Measurements from ENCODE around the gene PYURF. TPM values are rescaled to one million over a fixed set of nuclear protein-coding genes. Genes with fewer than 3 reads are reported as not detected.

Gene PYURF
- total RNA-seq, 1 experiment from 2014 or later: 50.9 TPM

DNA sequence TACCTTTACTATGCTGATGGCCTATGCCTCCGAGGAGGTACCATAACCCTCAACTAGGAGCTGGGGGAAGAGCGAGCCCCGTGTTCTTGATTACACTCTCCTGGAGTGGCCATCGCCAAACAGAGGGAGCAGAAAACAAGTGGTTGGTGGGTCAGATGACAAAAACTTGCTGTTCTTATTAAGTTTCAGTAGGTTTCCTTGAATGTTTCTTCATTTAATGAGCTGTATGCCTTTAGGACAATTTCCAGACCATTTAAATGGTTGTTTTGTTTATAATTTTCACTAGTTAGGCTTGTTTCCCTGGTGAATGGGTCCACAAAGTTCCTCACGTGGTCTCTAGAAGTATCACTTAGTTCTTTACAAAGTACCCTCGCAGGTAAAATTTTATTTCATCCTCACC, 4.7 kb downstream of the PYURF start:
- no peaks in the 10 kb centered on the region for H3K27me3 ChIP-seq (ENCODE audit: insufficient read depth, low read length)
- no peak overlapping the region for H2AFZ ChIP-seq (ENCODE audit: low read depth, low read length, poor library complexity, severe bottlenecking)
- intact Hi-C loops (cut with micrococcal nuclease): loop anchor here (10.0 kb wide), 1 partner anchor 664 kb away; no protein-coding TSS in a partner anchor
- H3K4me2 ChIP-seq (ENCODE audit: low read length): no peak overlapping the region
- no peak for DNase-seq (ENCODE audit: low read depth, low spot score)
- H3K36me3 ChIP-seq (ENCODE audit: control insufficient read depth in 1 of 2, insufficient read depth in 2 of 2, low read length in 2 of 2): peaks cover 4 to 15% of the 10 kb centered on the region in 2 experiments; a peak in 2 of 4 replicates
- no peak for ATAC-seq
- peaks cover 14% of the 10 kb centered on the region; the same call in 1 of the 2 replicates for H4K20me1 ChIP-seq (ENCODE audit: insufficient read depth)
- H3K9me2 ChIP-seq (ENCODE audit: insufficient read depth): no peaks in the 10 kb centered on the region
- no peak overlapping the region for H3K27ac ChIP-seq (ENCODE audit: low read depth, low read length)
- no peak overlapping the region for H3K9ac ChIP-seq (ENCODE audit: low read length)
- H3K4me3 ChIP-seq (replicated peaks in 1 of 2; ENCODE audit: low read depth in 1 of 2, low read length in 2 of 2): no peak overlapping the region
- ChIA-PET RAD21 (ENCODE audit: low non-redundant PET in 1 of 2, low total read pairs in 2 of 2, uncharacterized antibody in 2 of 2, unreplicated experiment in 2 of 2) (no interaction called here), POLR2A (no interaction called here), CTCF (interaction anchor here (8.4 kb wide), 1 partner anchor 300 kb away, joined by 138 read pairs; no protein-coding TSS in a partner anchor)
- peaks cover 2 to 9% of the 10 kb centered on the region in 2 experiments; a peak in 3 of 4 replicates for H3K4me1 ChIP-seq (ENCODE audit: control insufficient read depth in 1 of 2, insufficient read depth in 2 of 2, low read length in 2 of 2)
- peaks cover 28% of the 10 kb centered on the region for H3K79me2 ChIP-seq (ENCODE audit: insufficient read depth, low read length)
- no TSS peak for BruUV-seq (replicated peaks)
- TF ChIP-seq ZBTB33 (IDR thresholded peaks at IDR 0.05; ENCODE audit: extremely low read depth, insufficient replicate concordance, low read length) (no peak), TCF7L2 (IDR thresholded peaks at IDR 0.05; ENCODE audit: borderline replicate concordance, extremely low read depth, insufficient read depth, insufficient read length) (no peak), ELF1 (IDR thresholded peaks at IDR 0.05; ENCODE audit: borderline replicate concordance, low read depth) (no peak), SIN3A (IDR thresholded peaks at IDR 0.05; ENCODE audit: low read depth) (no peak), EGR1 (IDR thresholded peaks at IDR 0.05; ENCODE audit: low read depth) (no peak)
- no peaks in the 10 kb centered on the region for H3K9me3 ChIP-seq (ENCODE audit: control insufficient read depth in 1 of 2, insufficient read depth in 1 of 2, low read depth in 1 of 2, low read length in 2 of 2)

DNA sequence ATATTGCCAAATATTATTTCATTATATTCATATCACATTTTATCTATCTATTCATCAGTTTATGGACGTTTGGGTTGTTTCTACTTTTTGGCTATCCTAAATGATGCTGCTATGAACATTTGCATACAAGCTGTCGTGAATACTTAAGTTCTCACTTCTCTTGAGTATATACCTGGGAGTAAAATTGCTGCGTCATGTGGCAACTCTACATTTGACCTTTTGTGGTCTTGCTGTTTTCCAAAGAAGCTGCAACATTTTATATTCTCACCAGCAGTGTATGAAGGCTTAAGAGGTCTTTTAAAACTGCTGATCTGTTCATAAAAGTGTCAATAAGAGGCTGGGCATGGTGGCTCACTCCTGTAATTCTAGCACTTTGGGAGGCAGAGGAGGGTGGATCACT, 5.8 kb downstream of the PYURF start:
- intact Hi-C loops (cut with micrococcal nuclease): loop anchor here (10.0 kb wide), 1 partner anchor 663 kb away; no protein-coding TSS in a partner anchor
- ATAC-seq (no peak), DNase-seq (ENCODE audit: low read depth, low spot score) (no peak)
- Histone ChIP-seq H3K4me2 (ENCODE audit: low read length) (no peak overlapping the region), H3K9me3 (ENCODE audit: control insufficient read depth in 1 of 2, insufficient read depth in 1 of 2, low read depth in 1 of 2, low read length in 2 of 2) (no peaks in the 10 kb centered on the region), H3K4me3 (replicated peaks in 1 of 2; ENCODE audit: low read depth in 1 of 2, low read length in 2 of 2) (no peak overlapping the region), H3K79me2 (ENCODE audit: insufficient read depth, low read length) (peaks cover 22% of the 10 kb centered on the region), H3K9ac (ENCODE audit: low read length) (no peak overlapping the region), H2AFZ (ENCODE audit: low read depth, low read length, poor library complexity, severe bottlenecking) (no peak overlapping the region), H3K27ac (ENCODE audit: low read depth, low read length) (no peak overlapping the region), H3K4me1 (ENCODE audit: control insufficient read depth in 1 of 2, insufficient read depth in 2 of 2, low read length in 2 of 2) (peaks cover 2 to 9% of the 10 kb centered on the region in 2 experiments; a peak in 3 of 4 replicates), H4K20me1 (ENCODE audit: insufficient read depth) (peaks cover 14% of the 10 kb centered on the region; the same call in 1 of the 2 replicates), H3K27me3 (ENCODE audit: insufficient read depth, low read length) (no peaks in the 10 kb centered on the region), H3K9me2 (ENCODE audit: insufficient read depth) (no peaks in the 10 kb centered on the region), H3K36me3 (ENCODE audit: control insufficient read depth in 1 of 2, insufficient read depth in 2 of 2, low read length in 2 of 2) (peaks cover 4 to 15% of the 10 kb centered on the region in 2 experiments; a peak in 2 of 4 replicates)
- ChIA-PET POLR2A (no interaction called here), RAD21 (ENCODE audit: low non-redundant PET in 1 of 2, low total read pairs in 2 of 2, uncharacterized antibody in 2 of 2, unreplicated experiment in 2 of 2) (no interaction called here), CTCF (interaction anchor here (1.4 to 8.4 kb wide), 2 partner anchors 299 to 463 kb away, joined by 3 to 138 read pairs; no protein-coding TSS in a partner anchor)
- no TSS peak for BruUV-seq (replicated peaks)
- no peak for TF ChIP-seq CBX3 (IDR thresholded peaks at IDR 0.05; ENCODE audit: low read depth)
- no peak for TF ChIP-seq SRF (IDR thresholded peaks at IDR 0.05; ENCODE audit: low read depth)
- TF ChIP-seq CEBPB (IDR thresholded peaks at IDR 0.05; ENCODE audit: low read depth): no peak
- TF ChIP-seq, protein P1, sequence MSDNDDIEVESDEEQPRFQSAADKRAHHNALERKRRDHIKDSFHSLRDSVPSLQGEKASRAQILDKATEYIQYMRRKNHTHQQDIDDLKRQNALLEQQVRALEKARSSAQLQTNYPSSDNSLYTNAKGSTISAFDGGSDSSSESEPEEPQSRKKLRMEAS (IDR thresholded peaks at IDR 0.05): no peak
- TF ChIP-seq REST (IDR thresholded peaks at IDR 0.05; ENCODE audit: low read depth): no peak
- no peak for TF ChIP-seq POLR2A (IDR thresholded peaks at IDR 0.05; ENCODE audit: borderline replicate concordance, extremely low read depth, insufficient read depth, insufficient read length)
- TF ChIP-seq POLR2AphosphoS5 (IDR thresholded peaks at IDR 0.05; ENCODE audit: low read depth, low read length): no peak
- no peak for TF ChIP-seq EGR1 (IDR thresholded peaks at IDR 0.05; ENCODE audit: low read depth)
